Thymus (tissue), 11 donors: ENCODE measurements around the gene ATG9B. TPM values are rescaled to one million over a fixed set of nuclear protein-coding genes. Genes with fewer than 3 reads are reported as not detected.

Experiments used
- DNase-seq, 9 donors: peaks; one replicate each; pipeline ENCODE4 v3.0.0-alpha.2; 2013; ENCODE audit warnings: low spot score in 9 of 9, low read depth in 6 of 9, missing footprints in 1 of 9
- H3K27ac ChIP-seq, 2 donors: one replicate each; pipeline ENCODE4 v1.5.1; 2013; ENCODE audit warnings: control low read depth in 1 of 2, low read depth in 1 of 2, low read length in 1 of 2, mild to moderate bottlenecking in 1 of 2, moderate library complexity in 1 of 2
- H3K27me3 ChIP-seq, 2 donors: one replicate each; pipeline ENCODE4 v1.5.1; 2013; ENCODE audit warnings: low read length in 1 of 2; ENCODE audit not compliant: control insufficient read depth in 2 of 2, insufficient read depth in 1 of 2
- H3K36me3 ChIP-seq, 2 donors: one replicate each; pipeline ENCODE4 v1.5.1; 2013; ENCODE audit warnings: low read length in 1 of 2, mild to moderate bottlenecking in 1 of 2, moderate library complexity in 1 of 2; ENCODE audit not compliant: control insufficient read depth in 2 of 2, insufficient read depth in 2 of 2
- H3K4me1 ChIP-seq, 2 donors: one replicate each; pipeline ENCODE4 v1.5.1; 2013; ENCODE audit warnings: low read length in 2 of 2; ENCODE audit not compliant: control insufficient read depth in 2 of 2, insufficient read depth in 2 of 2
- H3K4me3 ChIP-seq, 2 donors: one replicate each; pipeline ENCODE4 v1.5.1; 2013; ENCODE audit warnings: low read length in 2 of 2, control low read depth in 1 of 2, mild to moderate bottlenecking in 1 of 2
- H3K9me3 ChIP-seq, 2 donors: one replicate each; pipeline ENCODE4 v1.5.1; 2013; ENCODE audit warnings: low read length in 1 of 2, mild to moderate bottlenecking in 1 of 2; ENCODE audit not compliant: control insufficient read depth in 2 of 2, insufficient read depth in 1 of 2
- WGBS: extraction: QIAGEN DNeasy Blood & Tissue Kit; methylation state at CpG from one replicate; pipeline ENCODE4 v1.1.7; 2013; 5-methylcytosine and 5-hydroxymethylcytosine counted together
- polyA plus RNA-seq: library from polyadenylated mRNA; stranded (reverse); fragments of 200-250 nt; gene quantifications from one replicate; pipeline ENCODE4 v1.2.3, GENCODE V29; 2013
- total RNA-seq: library from RNA; stranded (reverse); fragments of 120-200 nt; gene quantifications from one replicate; pipeline ENCODE4 v1.2.4, GENCODE V29; 2013
- donor health status: healthy.

ATG9B gene
- total and polyA plus RNA-seq, 2 donors, result 1.6 to 8.0 TPM

GRCh38 chr7:151023232-151023631, 1.1 kb downstream of the ATG9B start:
- no peaks in the 10 kb centered on the region for H3K36me3 ChIP-seq
- peaks cover 12 to 18% of the 10 kb centered on the region in 2 donors for H3K4me1 ChIP-seq
- H3K4me3 ChIP-seq, result no peak overlapping the region
- DNase-seq, result no peak
- no peak overlapping the region for H3K27ac ChIP-seq
- peaks cover 0 to 10% of the 10 kb centered on the region in 2 donors for H3K9me3 ChIP-seq
- 88% methylated on average over 10 of the region's 10 CpGs for WGBS
- peaks cover 16 to 78% of the 10 kb centered on the region in 2 donors for H3K27me3 ChIP-seq

DNA sequence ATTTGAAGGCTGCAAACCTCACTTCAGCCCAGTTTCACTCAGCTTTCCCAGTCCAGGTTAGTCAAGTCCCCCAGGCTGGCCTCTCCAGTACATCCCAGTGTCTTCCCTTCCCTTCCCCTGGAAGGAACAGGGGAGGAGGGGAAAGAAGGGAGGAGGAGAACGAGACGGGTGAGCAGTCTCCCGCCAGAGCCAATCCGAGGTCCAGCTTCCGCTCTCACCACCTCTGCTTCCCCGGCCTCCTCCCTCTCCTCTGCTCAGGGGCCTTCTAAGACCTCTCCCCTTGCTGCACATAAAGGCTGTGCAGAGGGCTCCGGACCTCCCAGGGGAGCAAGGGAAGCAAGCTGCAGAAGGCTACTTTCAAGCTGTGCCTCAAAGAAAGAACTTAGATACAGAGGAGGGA, 4.1 kb downstream of the ATG9B start:
- 74% methylated on average over 7 of the region's 7 CpGs for WGBS
- Histone ChIP-seq H3K36me3 (no peaks in the 10 kb centered on the region), H3K9me3 (peaks cover 0 to 10% of the 10 kb centered on the region in 2 donors), H3K4me1 (peaks cover 10 to 28% of the 10 kb centered on the region in 2 donors), H3K27me3 (peaks cover 16 to 78% of the 10 kb centered on the region in 2 donors), H3K4me3 (no peak overlapping the region), H3K27ac (no peak overlapping the region)
- DNase-seq, result no peak

- Histone ChIP-seq H3K4me1 (peaks cover 10 to 39% of the 10 kb centered on the region in 2 donors), H3K9me3 (peaks cover 0 to 11% of the 10 kb centered on the region in 2 donors), H3K36me3 (no peaks in the 10 kb centered on the region), H3K27ac (no peak overlapping the region), H3K27me3 (peaks cover 16 to 72% of the 10 kb centered on the region in 2 donors), H3K4me3 (peak overlapping the region in 1 of 2 donors; percentile 41)
- no peak for DNase-seq
- 26% methylated on average over 20 of the region's 20 CpGs for WGBS
Measured at GRCh38 chr7:151019130-151019447, 5.2 kb downstream of the ATG9B start.

DNA sequence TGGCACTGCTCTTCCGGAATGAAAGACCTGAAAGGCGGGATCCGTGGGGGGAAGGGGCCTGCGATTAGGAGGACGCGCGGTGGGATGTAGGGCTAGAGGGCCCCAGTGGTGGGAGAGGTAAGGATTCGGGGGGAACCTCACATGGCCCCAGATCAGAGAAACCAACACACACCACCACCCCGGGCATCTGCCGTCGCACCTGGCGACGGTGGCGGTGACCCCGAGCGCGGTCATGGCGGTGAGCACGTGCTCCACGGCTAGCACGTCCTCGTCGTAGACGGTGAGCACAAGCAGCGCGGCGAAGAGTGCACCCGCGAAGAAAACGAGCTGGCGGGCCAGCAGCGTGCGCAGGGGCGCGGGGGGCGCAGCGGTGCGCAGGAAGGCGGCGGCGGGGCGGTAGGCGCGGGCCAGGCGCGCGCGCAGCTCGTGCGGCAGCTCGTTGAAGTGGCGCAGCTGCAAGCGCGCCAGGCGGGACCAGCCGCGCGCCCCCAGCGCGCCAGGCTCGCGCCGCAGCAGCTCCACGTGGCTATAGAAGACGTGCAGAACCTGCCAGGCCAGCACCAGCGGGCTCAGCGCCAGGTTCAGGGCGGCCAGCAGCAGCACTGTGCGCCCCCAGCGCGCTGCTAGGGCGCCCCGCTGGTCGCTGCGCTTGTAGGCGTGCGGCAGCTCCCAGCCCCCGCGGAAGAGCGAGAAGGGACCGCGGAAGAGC, 5.7 kb downstream of the ATG9B start:
- Histone ChIP-seq H3K9me3 (peaks cover 0 to 15% of the 10 kb centered on the region in 2 donors), H3K4me1 (peaks cover 10 to 44% of the 10 kb centered on the region in 2 donors), H3K4me3 (peak overlapping the region in 1 of 2 donors; percentile 41), H3K27ac (no peak overlapping the region), H3K27me3 (peaks cover 16 to 73% of the 10 kb centered on the region in 2 donors), H3K36me3 (no peaks in the 10 kb centered on the region)
- DNase-seq, result peak in 4 of 9 donors; percentile 49 to 68 (median 53)
- 2% methylated on average over 82 of the region's 82 CpGs for WGBS

DNA sequence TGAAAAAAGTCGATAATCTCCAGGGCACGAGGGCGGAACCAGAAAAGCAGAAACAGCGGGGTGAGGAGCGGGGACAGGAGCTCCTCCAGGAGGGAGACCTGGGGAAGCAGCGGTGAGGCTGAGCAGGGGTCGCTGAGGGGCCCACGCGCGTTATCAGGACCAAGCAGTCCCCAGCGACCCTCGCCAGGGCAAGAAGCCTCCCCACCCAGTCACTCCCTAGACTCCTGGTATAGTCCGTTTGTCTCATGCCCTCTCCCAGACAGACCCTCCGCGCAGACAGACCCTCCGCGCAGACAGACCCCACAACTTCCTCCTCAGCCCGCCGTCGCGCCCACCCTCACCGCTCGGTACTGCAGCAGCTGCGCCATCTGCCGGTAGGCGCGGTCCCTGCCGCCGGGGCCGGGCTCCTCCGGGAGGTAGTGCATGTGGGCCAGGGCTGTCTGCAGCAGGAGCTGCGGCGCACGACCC, 6.3 kb downstream of the ATG9B start:
- peak in 7 of 9 donors; percentile 57 to 87 (median 77) for DNase-seq
- H3K9me3 ChIP-seq, result peaks cover 0 to 19% of the 10 kb centered on the region in 2 donors
- 3% methylated on average over 34 of the region's 34 CpGs for WGBS
- H3K4me3 ChIP-seq, result peak overlapping the region; percentile 21 to 41
- H3K36me3 ChIP-seq, result no peaks in the 10 kb centered on the region
- H3K4me1 ChIP-seq, result peaks cover 12 to 50% of the 10 kb centered on the region in 2 donors
- no peak overlapping the region for H3K27ac ChIP-seq
- peaks cover 21 to 73% of the 10 kb centered on the region in 2 donors for H3K27me3 ChIP-seq

- no peak for DNase-seq
- Histone ChIP-seq H3K27ac (no peak overlapping the region), H3K27me3 (peaks cover 22 to 75% of the 10 kb centered on the region in 2 donors), H3K4me1 (peaks cover 12 to 52% of the 10 kb centered on the region in 2 donors), H3K4me3 (peak overlapping the region; percentile 21 to 41), H3K9me3 (peaks cover 0 to 21% of the 10 kb centered on the region in 2 donors), H3K36me3 (no peaks in the 10 kb centered on the region)
- 49% methylated on average over 13 of the region's 13 CpGs for WGBS
Measured at GRCh38 chr7:151017370-151017952, 6.8 kb downstream of the ATG9B start.

GRCh38 chr7:151016942-151017341, 7.4 kb downstream of the ATG9B start:
- Histone ChIP-seq H3K4me1 (peaks cover 12 to 56% of the 10 kb centered on the region in 2 donors), H3K27ac (no peak overlapping the region), H3K36me3 (no peaks in the 10 kb centered on the region), H3K9me3 (peaks cover 0 to 21% of the 10 kb centered on the region in 2 donors), H3K27me3 (peaks cover 25 to 80% of the 10 kb centered on the region in 2 donors), H3K4me3 (no peak overlapping the region)
- DNase-seq, result peak in 2 of 9 donors; percentile 25 to 56
- WGBS, result 62% methylated on average over 15 of the region's 15 CpGs

DNA sequence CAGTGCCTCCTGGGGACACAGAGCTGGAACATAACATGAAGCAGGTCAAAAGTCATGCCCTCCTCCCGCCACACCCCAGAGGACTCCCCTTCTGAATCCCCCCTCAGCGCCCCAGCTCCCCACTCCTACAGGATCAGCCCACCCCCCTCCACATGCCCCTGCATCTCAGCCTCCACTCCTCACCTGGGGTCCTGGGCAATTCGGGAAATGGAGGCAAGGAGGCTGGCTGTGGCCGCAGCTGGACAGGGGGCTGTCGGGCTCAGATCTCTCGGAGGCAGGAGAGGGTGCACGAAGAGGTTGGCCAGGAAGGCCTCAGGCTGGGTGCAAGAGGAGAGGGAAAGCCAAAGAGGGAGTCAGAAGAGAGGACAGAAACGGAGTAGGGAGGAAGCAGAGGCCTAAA, 7.8 kb downstream of the ATG9B start:
- 97% methylated on average over 8 of the region's 8 CpGs for WGBS

DNA sequence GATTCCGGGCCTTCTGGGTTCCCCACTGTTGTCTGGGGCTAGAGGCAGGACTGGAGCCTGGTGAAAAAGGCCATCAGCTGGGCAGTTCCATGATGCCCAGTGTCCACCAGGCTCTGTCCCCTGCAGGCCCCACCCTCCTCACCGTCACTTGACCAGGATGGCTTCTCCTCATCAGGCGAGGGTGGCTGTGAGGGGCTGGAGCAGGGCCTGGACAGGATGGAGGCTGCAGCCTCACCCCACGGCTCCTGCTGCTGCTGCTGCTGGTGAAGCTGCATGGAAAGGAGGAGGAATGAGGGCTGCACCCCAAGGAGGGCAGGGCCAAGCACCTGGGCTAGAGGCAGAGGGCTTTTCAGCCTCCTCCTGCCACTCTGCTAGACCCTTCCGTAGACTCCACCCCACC, 8.3 kb downstream of the ATG9B start:
- Histone ChIP-seq H3K4me3 (no peak overlapping the region), H3K9me3 (peaks cover 0 to 21% of the 10 kb centered on the region in 2 donors), H3K36me3 (no peaks in the 10 kb centered on the region), H3K27ac (peak overlapping the region in 1 of 2 donors; percentile 3), H3K4me1 (peaks cover 12 to 56% of the 10 kb centered on the region in 2 donors), H3K27me3 (peaks cover 25 to 82% of the 10 kb centered on the region in 2 donors)
- WGBS, result 98% methylated on average over 5 of the region's 5 CpGs
- no peak for DNase-seq

More for the DNA sequence above, 7.8 kb downstream of the ATG9B start:
- no peak overlapping the region for H3K4me3 ChIP-seq
- no peaks in the 10 kb centered on the region for H3K36me3 ChIP-seq
- peaks cover 12 to 56% of the 10 kb centered on the region in 2 donors for H3K4me1 ChIP-seq
- H3K27me3 ChIP-seq, result peaks cover 25 to 84% of the 10 kb centered on the region in 2 donors
- H3K27ac ChIP-seq, result no peak overlapping the region
- H3K9me3 ChIP-seq, result peaks cover 0 to 21% of the 10 kb centered on the region in 2 donors
- no peak for DNase-seq
